Activated effector memory CD4-positive, alpha-beta T cell treated with anti-CD3 and anti-CD28 coated beads, Interleukin-2, amount 50 U/mL, for 16 hours (primary cell): ENCODE measurements around the gene RPL4.
A peak's percentile ranks its signal among the peaks of the same experiment; 100 is the strongest.
"Not testable (repeated sequence)": the region's sequence is repeated elsewhere in the genome, so short reads cannot be mapped to it uniquely, and the experiment has no call there.

Experiments
- DNase-seq: peaks from one replicate; pipeline ENCODE4 v3.0.0-alpha.2; 2020

The RPL4 gene

GRCh38 chr15:66489179-66489791 is 15.4 kb downstream of the RPL4 start:
- DNase-seq = no peak

GRCh38 chr15:66488525-66488924 is 16.1 kb downstream of the RPL4 start:
- DNase-seq = no peak

GRCh38 chr15:66486887-66487286 is 17.8 kb downstream of the RPL4 start:
- no peak for DNase-seq

- DNase-seq = no peak
Observed at GRCh38 chr15:66484539-66485112, 20.0 kb downstream of the RPL4 start.

GRCh38 chr15:66483131-66483566 is 21.5 kb downstream of the RPL4 start:
- DNase-seq = no peak

GRCh38 chr15:66482539-66482938 is 22.1 kb downstream of the RPL4 start:
- no peak for DNase-seq

GRCh38 chr15:66481107-66481856 is 23.4 kb downstream of the RPL4 start:
- DNase-seq = no peak

GRCh38 chr15:66480267-66480666 is 24.4 kb downstream of the RPL4 start:
- no peak for DNase-seq

GRCh38 chr15:66477011-66477410 is 27.6 kb downstream of the RPL4 start:
- DNase-seq = no peak

- DNase-seq = no peak
Observed at GRCh38 chr15:66476535-66476934, 28.1 kb downstream of the RPL4 start.

GRCh38 chr15:66474963-66475362 is 29.7 kb downstream of the RPL4 start:
- DNase-seq = no peak

GRCh38 chr15:66474135-66474534 is 30.5 kb downstream of the RPL4 start:
- no peak for DNase-seq

GRCh38 chr15:66472176-66472999 is 32.3 kb downstream of the RPL4 start:
- DNase-seq = peak; percentile 71

GRCh38 chr15:66470825-66471224 is 33.8 kb downstream of the RPL4 start:
- DNase-seq = not testable (repeated sequence)

- DNase-seq = not testable (repeated sequence)
Observed at GRCh38 chr15:66467162-66468040, 37.3 kb downstream of the RPL4 start.

- DNase-seq = not testable (repeated sequence)
Observed at GRCh38 chr15:66465294-66465693, 39.4 kb downstream of the RPL4 start.

- DNase-seq = no peak
Observed at GRCh38 chr15:66462627-66463026, 42.0 kb downstream of the RPL4 start.

GRCh38 chr15:66461917-66462316 is 42.7 kb downstream of the RPL4 start:
- no peak for DNase-seq

GRCh38 chr15:66461294-66461693 is 43.4 kb downstream of the RPL4 start:
- not testable (repeated sequence) for DNase-seq

- no peak for DNase-seq
Observed at GRCh38 chr15:66459818-66460615, 44.6 kb downstream of the RPL4 start.

- DNase-seq = no peak
Observed at GRCh38 chr15:66456211-66456610, 48.4 kb downstream of the RPL4 start.
